ENCODE data around the gene MAPK8IP1.

Gene MAPK8IP1

DNA sequence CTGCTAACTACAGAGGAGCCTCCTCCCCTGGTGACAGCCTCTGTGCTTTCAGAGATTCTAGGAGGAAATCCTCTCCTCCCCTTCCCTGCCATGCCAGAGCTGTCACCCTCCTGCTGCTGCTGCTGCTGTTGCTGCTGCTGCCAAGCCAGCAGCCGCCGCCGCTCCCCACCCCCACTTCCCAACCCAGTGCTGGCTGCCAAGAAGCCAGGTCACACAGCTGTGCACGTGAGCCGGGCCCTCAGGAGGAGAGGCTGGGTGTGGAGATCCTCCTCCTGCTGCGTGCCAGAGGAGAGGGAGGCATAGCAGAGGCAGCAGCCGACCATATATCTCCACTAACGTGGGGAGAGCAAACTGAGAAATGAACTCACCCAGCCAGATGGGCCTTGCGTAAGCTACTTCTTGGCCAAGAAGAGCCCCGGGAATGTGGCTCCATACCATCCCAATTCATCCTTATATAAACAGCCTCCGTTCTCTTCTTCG is 25.8 kb upstream of the MAPK8IP1 start:
- no peak for DNase-seq (ENCODE audit: low read depth in 2 of 2, low spot score in 1 of 2)

GRCh38 chr11:45860348-45860747 is 25.1 kb upstream of the MAPK8IP1 start:
- no peak for DNase-seq (ENCODE audit: low read depth in 2 of 2, low spot score in 1 of 2)

GRCh38 chr11:45860764-45861510 is 24.5 kb upstream of the MAPK8IP1 start:
- no peak for DNase-seq (ENCODE audit: low read depth in 2 of 2, low spot score in 1 of 2)

DNA sequence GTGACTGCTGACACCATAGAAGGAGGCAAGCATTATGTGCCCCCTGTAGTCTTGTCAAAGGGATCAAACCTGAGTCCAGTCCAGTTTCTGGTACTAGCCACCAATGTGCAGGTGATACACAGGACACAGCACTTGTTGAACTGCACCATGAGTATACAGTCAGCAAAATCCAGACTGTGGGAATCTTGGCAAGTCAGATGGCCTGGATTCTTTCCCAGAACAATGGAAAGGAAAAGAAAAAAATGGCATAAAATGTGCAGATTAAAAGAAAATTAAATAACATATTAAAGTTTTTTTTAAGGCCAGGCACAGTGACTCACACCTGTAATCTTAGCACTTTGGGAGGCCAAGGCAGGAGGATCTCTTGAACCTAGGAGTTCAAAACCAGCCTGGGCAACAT is 21.4 kb upstream of the MAPK8IP1 start:
- no peak for DNase-seq (ENCODE audit: low read depth in 2 of 2, low spot score in 1 of 2)

DNA sequence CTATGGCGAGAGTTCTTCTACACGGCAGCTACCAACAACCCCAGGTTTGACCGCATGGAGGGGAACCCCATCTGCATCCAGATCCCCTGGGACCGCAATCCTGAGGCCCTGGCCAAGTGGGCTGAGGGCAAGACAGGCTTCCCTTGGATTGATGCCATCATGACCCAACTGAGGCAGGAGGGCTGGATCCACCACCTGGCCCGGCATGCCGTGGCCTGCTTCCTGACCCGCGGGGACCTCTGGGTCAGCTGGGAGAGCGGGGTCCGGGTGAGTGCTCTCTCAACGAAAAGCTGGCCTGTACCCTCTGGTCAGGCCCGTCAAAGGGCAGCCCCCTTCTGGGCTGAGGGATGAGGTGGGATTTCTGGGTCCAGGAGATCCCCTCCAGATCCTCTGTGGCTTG is 15.9 kb upstream of the MAPK8IP1 start:
- no peak for DNase-seq (ENCODE audit: low read depth in 2 of 2, low spot score in 1 of 2)

DNA sequence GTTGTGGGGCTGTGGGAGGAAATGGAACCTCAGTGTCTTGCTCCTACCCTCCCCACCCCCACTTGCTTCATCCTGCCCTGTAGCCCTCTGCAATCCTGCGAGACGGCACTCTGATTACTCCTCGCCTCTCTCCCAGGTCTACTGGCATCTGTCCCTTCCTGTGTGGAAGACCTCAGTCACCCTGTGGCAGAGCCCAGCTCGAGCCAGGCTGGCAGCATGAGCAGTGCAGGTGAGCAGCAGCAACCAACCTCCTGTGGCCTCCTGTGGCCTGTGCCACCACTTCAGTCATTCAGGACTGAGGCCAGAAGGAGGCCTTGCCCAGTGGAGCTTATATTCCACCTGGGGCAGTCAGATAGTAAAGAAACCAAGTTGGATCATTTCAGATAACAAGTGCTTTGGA is 14.7 kb upstream of the MAPK8IP1 start:
- DNase-seq (ENCODE audit: low read depth in 2 of 2, low spot score in 1 of 2) = no peak

GRCh38 chr11:45871638-45872037 is 13.8 kb upstream of the MAPK8IP1 start:
- no peak for DNase-seq (ENCODE audit: low read depth in 2 of 2, low spot score in 1 of 2)

DNA sequence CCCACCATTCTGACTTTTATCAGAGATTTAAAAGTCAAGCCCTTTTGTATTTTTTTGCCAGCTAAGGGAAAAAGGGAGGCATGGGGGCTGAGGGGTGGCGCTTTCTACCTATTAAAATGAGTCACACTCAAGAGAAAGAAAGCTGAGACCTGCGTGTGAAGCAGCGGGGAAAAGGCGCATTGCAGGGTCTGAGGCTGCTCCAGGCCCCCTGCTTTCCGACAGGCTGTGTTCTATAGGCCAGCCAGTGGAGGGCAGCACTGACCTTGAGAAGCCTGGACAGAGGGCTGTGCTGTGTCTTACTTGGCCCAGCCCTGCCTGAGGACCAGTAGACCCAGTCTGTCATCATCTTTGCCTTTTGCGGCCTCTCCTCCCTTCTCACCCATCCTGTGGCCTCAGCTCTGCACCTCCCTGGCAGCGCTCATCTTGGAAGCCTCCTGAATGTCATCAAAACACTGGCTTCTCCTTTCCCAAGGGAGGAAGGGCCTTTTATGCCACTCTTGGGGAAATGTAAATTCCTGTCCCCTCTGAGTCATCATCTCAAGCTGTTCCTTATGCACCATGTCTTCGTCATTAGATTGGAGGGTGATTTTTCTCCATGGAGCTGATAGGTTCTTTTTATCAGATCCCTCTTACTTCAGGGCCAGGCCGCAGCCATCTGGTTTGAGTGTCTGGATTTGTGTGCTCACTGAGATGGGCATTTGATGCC is 12.6 kb upstream of the MAPK8IP1 start:
- no peak for DNase-seq (ENCODE audit: low read depth in 2 of 2, low spot score in 1 of 2)

- DNase-seq (ENCODE audit: low read depth in 2 of 2, low spot score in 1 of 2) = no peak
Measured at GRCh38 chr11:45876401-45876800, 9.1 kb upstream of the MAPK8IP1 start.

DNA sequence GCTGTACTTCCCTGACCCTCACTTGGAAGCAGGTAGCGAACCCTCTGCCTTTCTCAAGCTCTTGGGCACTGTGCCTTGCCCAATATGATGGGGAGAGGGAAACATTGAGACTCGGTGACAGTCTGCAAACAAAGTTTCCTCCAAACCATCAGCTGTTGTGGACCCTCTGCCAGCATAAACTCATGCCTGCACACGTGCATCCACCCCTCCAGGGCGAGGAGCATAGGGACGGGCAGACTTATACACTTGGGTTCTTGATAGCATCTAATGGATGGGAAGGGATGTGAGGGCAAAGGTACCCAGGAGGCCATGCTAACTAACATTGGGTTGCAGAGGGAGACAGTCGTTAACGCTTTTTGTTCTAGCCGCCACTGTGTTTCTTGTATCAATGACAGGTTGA is 8.2 kb upstream of the MAPK8IP1 start:
- no peak for DNase-seq (ENCODE audit: low read depth in 2 of 2, low spot score in 1 of 2)

GRCh38 chr11:45877845-45878244 is 7.6 kb upstream of the MAPK8IP1 start:
- DNase-seq (ENCODE audit: low read depth in 2 of 2, low spot score in 1 of 2) = no peak

DNA sequence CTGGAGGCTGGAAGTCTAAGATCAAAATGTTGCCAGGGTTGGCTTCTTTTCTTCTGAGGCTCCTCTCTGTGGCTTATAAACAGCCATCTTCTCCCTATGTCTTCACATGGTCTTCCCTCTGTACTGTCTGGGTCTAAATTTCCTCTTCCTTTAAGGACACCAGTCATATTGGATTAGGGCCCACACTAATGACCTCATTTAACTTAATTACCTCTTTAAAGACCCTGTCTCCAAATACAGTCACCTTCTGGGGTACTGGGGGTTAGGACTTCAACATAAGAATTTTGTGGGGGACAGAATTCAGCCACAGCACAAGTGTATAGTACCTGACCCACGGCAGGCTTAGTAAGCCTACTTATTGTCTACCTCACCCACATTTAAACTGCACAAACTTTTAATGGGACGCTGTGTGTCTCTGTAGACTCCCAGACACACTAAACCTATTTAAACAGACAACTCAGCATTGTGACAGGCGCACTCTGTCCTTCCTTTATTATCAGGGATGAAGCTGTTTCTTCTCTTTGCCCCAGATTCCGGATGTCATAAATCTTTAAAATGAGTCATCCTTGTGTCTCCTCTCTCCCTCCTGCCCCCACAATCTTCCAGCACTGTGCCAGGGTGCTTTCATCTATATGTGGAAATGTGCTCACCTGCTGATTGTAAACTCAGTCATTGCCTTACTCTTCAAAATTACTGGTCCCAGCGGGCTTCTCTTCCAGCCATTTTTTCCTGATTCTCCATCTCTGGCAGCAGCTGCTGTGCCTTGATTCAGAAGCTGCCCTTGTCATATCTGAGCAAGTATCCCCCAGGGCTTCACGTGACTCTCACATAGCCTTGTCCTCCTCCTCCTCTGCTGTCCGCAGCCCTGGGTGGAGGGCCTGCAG is 5.4 kb upstream of the MAPK8IP1 start:
- no peak for DNase-seq (ENCODE audit: low read depth in 2 of 2, low spot score in 1 of 2)

GRCh38 chr11:45880772-45881570 is 4.5 kb upstream of the MAPK8IP1 start:
- DNase-seq (ENCODE audit: low read depth in 2 of 2, low spot score in 1 of 2) = no peak

DNA sequence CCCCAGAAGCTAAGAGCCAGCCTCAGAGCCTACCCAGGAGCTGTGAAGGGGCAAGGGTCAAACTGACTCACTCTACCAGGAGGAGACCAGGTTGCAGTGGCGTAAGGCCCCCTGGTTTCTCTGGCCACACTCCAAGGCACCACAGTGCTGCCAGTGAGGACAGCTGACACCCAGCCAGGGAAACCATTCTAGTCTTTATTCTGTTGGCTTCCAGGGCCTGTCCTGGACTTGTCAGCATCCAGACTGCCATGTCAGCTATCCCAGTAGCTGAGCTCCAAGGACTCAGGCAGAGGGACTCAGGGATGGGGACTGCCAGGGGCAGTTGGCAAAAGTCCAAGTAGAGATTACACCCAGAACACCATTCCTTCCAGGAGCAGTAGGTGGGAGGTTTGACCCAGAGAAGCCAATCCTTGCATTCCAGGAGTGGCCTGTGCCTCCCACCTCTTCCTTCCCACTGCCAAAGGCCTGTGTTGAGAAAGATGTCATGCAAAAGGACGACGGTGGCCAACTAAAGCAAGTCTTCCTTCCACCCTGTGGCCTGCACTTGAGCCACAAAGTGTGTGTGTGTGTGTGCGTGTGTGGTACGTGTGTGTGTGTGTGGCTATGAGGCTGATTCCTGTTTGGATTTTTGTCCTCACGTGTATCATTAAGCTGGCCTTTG is 3.6 kb upstream of the MAPK8IP1 start:
- no peak for DNase-seq (ENCODE audit: low read depth in 2 of 2, low spot score in 1 of 2)

DNA sequence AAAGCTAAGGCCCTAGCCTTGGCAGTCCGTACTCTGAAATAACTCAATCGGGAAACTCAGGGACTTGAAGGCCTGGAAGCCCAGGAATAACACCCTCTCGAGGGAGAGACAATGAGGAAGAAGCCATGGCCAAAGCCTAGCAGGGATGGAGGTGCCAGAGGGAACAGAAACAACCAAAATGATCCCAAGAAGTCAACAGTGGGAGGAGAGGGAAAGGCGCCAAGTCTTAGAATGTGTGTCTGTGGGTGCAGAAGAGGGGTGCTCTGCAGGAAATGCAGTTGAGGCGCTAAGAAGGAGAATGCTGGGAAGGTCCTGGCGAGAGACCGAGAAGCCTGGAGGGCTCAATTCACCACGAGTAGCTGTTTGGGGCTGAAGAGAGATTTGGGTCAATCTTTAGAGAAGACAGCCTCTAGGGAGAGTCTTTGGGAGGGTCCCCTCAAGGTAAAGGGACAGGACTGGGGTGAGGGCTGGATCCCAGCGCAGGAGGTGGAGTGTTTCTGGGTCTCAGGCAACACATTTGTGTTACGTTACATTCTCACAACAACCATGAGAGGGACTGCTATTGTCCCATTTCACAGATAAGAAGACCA is 760 bp upstream of the MAPK8IP1 start:
- DNase-seq (ENCODE audit: low read depth in 2 of 2, low spot score in 1 of 2) = no peak

DNA sequence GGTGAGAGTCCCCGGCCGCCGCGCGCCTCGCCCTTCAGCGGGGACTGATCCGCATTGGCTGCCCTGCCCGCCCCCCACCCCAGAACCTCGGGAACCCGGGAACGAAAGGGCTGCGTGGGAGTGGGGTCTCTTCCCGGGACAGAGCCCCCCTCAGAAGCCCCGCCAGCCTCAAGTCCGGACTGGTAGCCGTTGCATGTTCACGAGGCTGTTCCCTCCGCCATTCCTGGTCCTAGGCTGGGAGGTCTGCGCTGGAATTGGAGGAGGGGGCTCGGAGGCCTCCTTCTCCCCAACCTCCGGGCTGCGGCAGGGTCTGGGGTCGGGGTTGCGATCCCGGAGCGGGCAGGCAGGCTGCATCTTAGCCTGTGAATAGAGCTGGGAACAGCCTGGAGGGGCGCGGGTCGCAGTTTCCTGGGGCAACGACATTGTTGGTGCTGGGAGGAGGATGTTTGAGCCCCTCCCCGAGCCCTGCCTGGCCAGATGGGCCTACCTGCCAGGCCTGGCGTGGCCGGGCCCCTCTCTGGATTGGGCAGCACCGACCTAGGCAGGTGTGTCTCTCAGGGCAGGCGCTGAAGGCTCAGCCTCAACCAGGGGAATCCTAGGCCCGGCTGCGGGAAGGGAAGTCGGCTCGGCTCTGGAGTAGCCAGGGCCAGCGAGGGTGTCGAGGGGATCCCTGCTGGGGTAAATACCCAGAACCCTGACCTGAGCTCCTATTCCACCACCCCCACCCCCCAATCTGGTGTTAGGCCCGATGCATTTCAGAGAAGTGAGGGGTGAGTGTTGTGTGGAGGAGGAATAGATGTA is 670 bp downstream of the MAPK8IP1 start:
- DNase-seq (ENCODE audit: low read depth in 2 of 2, low spot score in 1 of 2) = no peak

DNA sequence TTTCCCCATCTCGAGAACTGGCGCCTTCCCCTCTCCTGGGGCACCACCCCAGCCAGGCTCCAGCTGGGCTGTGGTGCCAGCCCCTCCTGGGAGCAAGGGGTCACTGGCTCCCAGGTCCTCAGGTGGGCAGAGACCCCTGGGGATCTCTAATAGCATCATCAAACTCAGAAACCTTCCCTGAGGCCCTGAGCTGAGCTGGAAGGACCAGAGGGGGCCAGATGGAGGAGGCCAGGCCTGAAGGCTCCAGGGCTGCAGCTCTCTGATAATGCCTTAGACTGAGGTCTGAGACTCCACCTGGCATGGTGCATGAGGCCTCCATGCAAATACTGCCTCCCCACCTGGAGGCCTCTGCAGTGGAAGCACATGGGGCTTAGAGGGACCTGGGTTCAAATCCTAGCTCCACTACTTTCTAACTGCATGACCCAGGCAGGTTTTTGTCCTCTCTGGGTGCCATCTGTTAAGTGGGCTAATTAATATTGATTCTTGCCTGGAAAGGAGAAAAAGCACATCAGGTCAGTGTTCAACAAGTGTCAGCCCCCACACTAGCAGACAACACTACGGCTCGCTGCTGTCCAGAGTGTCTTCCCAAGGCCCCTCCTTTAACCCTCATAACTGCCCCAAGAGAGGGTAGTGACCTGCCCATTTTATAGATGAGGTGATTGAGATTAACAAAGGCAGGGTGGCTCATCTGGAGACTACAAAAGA is 1.5 kb downstream of the MAPK8IP1 start:
- DNase-seq (ENCODE audit: low read depth in 2 of 2, low spot score in 1 of 2) = no peak

DNA sequence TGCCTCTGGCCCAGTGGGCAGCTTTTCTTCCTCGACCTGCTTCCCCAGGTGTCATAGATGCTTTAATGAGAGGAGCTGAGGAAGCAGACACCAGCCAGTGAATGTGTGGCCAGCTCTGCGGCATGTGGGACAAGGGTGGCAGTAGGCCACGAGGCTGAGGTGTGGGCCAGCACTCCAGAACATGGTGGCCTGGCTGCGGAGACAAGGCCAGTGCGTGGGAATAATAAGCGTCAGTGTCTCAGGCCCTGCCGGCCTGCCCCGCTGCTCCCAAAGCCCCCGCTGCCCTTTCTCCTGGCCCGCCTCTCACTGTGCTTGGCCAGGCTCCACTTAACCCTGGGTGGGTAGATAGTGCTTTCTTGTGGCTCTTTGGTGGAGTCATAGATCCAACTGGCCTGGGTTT is 2.1 kb downstream of the MAPK8IP1 start:
- DNase-seq (ENCODE audit: low read depth in 2 of 2, low spot score in 1 of 2) = no peak

GRCh38 chr11:45889555-45889954 is 4.1 kb downstream of the MAPK8IP1 start:
- no peak for DNase-seq (ENCODE audit: low read depth in 2 of 2, low spot score in 1 of 2)

All from stimulated activated CD8-positive, alpha-beta memory T cell treated with anti-CD3 and anti-CD28 coated beads, Interleukin-4, amount 100 ng/mL, for 4 hours (primary cell).